ENCODE results near the gene CCL17. TPM values are rescaled to one million over a fixed set of nuclear protein-coding genes. Genes with fewer than 3 reads are reported as not detected.

The CCL17 gene
- total RNA-seq, 1 experiment from 2014 or later, result not detected

- H3K27me3 Mint-ChIP-seq (ENCODE audit: insufficient read depth, unreplicated experiment), result no peaks in the 10 kb centered on the region
- no peak overlapping the region for H3K27ac Mint-ChIP-seq (ENCODE audit: low read depth, unreplicated experiment)
- CTCF ChIA-PET, result interaction anchor here (3.3 kb wide), 1 partner anchor 10 kb away, joined by 33 read pairs; no protein-coding TSS in a partner anchor
- TF ChIP-seq CTCF (IDR thresholded peaks at IDR 0.05; ENCODE audit: unreplicated experiment), result no peak
- DNase-seq (ENCODE audit: unreplicated experiment), result no peak
- H3K36me3 Mint-ChIP-seq (ENCODE audit: insufficient read depth, unreplicated experiment), result peaks cover 54% of the 10 kb centered on the region
- H3K4me1 Mint-ChIP-seq (ENCODE audit: insufficient read depth, unreplicated experiment), result peaks cover 3% of the 10 kb centered on the region
- H3K9me3 Mint-ChIP-seq (ENCODE audit: unreplicated experiment), result no peaks in the 10 kb centered on the region
- POLR2A ChIA-PET, result interaction anchor here (1.5 kb wide), 1 partner anchor 20 kb away, joined by 6 read pairs; the partner anchor contains the start of genes CIAPIN1 and COQ9
- no TSS peak for BruUV-seq (replicated peaks)
- intact Hi-C loops (cut with micrococcal nuclease), result no loop called here
- no peak overlapping the region for H3K4me3 Mint-ChIP-seq (ENCODE audit: unreplicated experiment)
Measured at GRCh38 chr16:57427307-57427706, 22.7 kb downstream of the CCL17 start.

- no TSS peak for BruUV-seq (replicated peaks)
- no peak overlapping the region for H3K27ac Mint-ChIP-seq (ENCODE audit: low read depth, unreplicated experiment)
- H3K4me3 Mint-ChIP-seq (ENCODE audit: unreplicated experiment), result no peak overlapping the region
Measured at GRCh38 chr16:57427824-57428223, 23.3 kb downstream of the CCL17 start.

GRCh38 chr16:57430955-57431354 is 26.4 kb downstream of the CCL17 start:
- no peak for DNase-seq (ENCODE audit: unreplicated experiment)
- POLR2A ChIA-PET, result interaction anchor here (0.7 to 1.1 kb wide), 2 partner anchors 15 to 108 kb away, joined by 3 to 4 read pairs; no protein-coding TSS in a partner anchor
- no peaks in the 10 kb centered on the region for H3K4me1 Mint-ChIP-seq (ENCODE audit: insufficient read depth, unreplicated experiment)
- peaks cover 84% of the 10 kb centered on the region for H3K36me3 Mint-ChIP-seq (ENCODE audit: insufficient read depth, unreplicated experiment)
- TF ChIP-seq CTCF (IDR thresholded peaks at IDR 0.05; ENCODE audit: unreplicated experiment), result no peak
- CTCF ChIA-PET, result interaction anchor here (0.6 to 5.5 kb wide), 6 partner anchors 13 to 1295 kb away, joined by 3 to 55 read pairs (median 6); partner anchors contain the start of gene POLR2C
- no peak overlapping the region for H3K27ac Mint-ChIP-seq (ENCODE audit: low read depth, unreplicated experiment)
- H3K9me3 Mint-ChIP-seq (ENCODE audit: unreplicated experiment), result no peaks in the 10 kb centered on the region
- no TSS peak for BruUV-seq (replicated peaks)
- no peaks in the 10 kb centered on the region for H3K27me3 Mint-ChIP-seq (ENCODE audit: insufficient read depth, unreplicated experiment)
- H3K4me3 Mint-ChIP-seq (ENCODE audit: unreplicated experiment), result no peak overlapping the region
- intact Hi-C loops (cut with micrococcal nuclease), result no loop called here

More at GRCh38 chr16:57427824-57428223, 23.3 kb downstream of the CCL17 start:
- intact Hi-C loops (cut with micrococcal nuclease), result no loop called here
- DNase-seq (ENCODE audit: unreplicated experiment), result peak; percentile 22
- TF ChIP-seq CTCF (IDR thresholded peaks at IDR 0.05; ENCODE audit: unreplicated experiment), result no peak
- Mint-ChIP-seq H3K4me1 (ENCODE audit: insufficient read depth, unreplicated experiment) (no peaks in the 10 kb centered on the region), H3K27me3 (ENCODE audit: insufficient read depth, unreplicated experiment) (no peaks in the 10 kb centered on the region), H3K9me3 (ENCODE audit: unreplicated experiment) (no peaks in the 10 kb centered on the region), H3K36me3 (ENCODE audit: insufficient read depth, unreplicated experiment) (peaks cover 59% of the 10 kb centered on the region)
- ChIA-PET CTCF (no interaction called here), POLR2A (no interaction called here)

GRCh38 chr16:57432505-57432904 is 27.9 kb downstream of the CCL17 start:
- no TSS peak for BruUV-seq (replicated peaks)
- CTCF ChIA-PET, result interaction anchor here (0.7 to 5.5 kb wide), 2 partner anchors 15 to 187 kb away, joined by 3 to 55 read pairs; partner anchors contain the start of gene ARL2BP
- Mint-ChIP-seq H3K4me3 (ENCODE audit: unreplicated experiment) (no peak overlapping the region), H3K27ac (ENCODE audit: low read depth, unreplicated experiment) (no peak overlapping the region), H3K27me3 (ENCODE audit: insufficient read depth, unreplicated experiment) (no peaks in the 10 kb centered on the region), H3K9me3 (ENCODE audit: unreplicated experiment) (no peaks in the 10 kb centered on the region), H3K4me1 (ENCODE audit: insufficient read depth, unreplicated experiment) (no peaks in the 10 kb centered on the region), H3K36me3 (ENCODE audit: insufficient read depth, unreplicated experiment) (peaks cover 93% of the 10 kb centered on the region)
- POLR2A ChIA-PET, result interaction anchor here (1.1 to 2.6 kb wide), 3 partner anchors 9 to 246 kb away, joined by 3 to 7 read pairs (median 3); partner anchors contain the start of genes PSME3IP1 and RSPRY1
- no peak for DNase-seq (ENCODE audit: unreplicated experiment)
- TF ChIP-seq CTCF (IDR thresholded peaks at IDR 0.05; ENCODE audit: unreplicated experiment), result no peak
- intact Hi-C loops (cut with micrococcal nuclease), result no loop called here
